Peyer's patch (tissue), 4 donors: ENCODE results near the gene KREMEN1.

Experiments
- POLR2A ChIP-seq, 2 donors: fragments of 450-650 bp; IDR thresholded peaks; one replicate each; pipeline ENCODE4 v1.5.1; 2017; ENCODE audit warnings: antibody characterized with exemption in 2 of 2, mild to moderate bottlenecking in 2 of 2, moderate library complexity in 2 of 2
- TF ChIP-seq, protein P1 (sequence below), 6 experiments: fragments of 450-650 bp in 4 of 6; fragments of 200-600 bp in 2 of 6; sonication (generic) in 1 of 6; IDR thresholded peaks; one replicate each; pipeline ENCODE4 v1.5.1; 2017 to 2019; ENCODE audit warnings: antibody characterized with exemption in 6 of 6, mild to moderate bottlenecking in 3 of 6, moderate library complexity in 1 of 6

DNA sequence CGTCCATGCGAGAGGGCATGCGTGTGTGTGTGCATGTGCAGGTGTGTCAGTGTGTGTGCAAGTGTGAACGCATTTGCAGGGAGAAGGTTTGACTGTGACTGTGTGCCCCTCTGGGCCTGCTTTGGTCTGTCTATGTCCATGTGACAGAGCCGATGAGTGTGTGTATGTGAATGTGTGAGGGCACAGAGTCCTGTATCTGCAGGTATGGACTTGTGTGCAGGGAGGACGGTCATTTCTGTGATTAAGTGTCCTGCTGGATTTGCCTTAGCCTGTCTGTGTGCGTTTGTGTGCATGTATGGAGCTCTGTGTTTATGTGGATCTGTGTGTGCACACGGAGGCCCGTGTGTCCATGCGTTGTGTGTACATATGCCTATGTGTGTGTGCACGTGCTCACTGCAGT lies 138.2 kb downstream of the KREMEN1 start:
- TF ChIP-seq POLR2A (IDR thresholded peaks at IDR 0.05): no peak
- TF ChIP-seq, protein P1, sequence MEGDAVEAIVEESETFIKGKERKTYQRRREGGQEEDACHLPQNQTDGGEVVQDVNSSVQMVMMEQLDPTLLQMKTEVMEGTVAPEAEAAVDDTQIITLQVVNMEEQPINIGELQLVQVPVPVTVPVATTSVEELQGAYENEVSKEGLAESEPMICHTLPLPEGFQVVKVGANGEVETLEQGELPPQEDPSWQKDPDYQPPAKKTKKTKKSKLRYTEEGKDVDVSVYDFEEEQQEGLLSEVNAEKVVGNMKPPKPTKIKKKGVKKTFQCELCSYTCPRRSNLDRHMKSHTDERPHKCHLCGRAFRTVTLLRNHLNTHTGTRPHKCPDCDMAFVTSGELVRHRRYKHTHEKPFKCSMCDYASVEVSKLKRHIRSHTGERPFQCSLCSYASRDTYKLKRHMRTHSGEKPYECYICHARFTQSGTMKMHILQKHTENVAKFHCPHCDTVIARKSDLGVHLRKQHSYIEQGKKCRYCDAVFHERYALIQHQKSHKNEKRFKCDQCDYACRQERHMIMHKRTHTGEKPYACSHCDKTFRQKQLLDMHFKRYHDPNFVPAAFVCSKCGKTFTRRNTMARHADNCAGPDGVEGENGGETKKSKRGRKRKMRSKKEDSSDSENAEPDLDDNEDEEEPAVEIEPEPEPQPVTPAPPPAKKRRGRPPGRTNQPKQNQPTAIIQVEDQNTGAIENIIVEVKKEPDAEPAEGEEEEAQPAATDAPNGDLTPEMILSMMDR (IDR thresholded peaks at IDR 0.05): no peak
